ENCODE results near the gene GGA1. TPM values are rescaled to one million over a fixed set of nuclear protein-coding genes. Genes with fewer than 3 reads are reported as not detected.

Gene GGA1
- total and polyA plus RNA-seq, 2 donors (not counting 1 experiment from before 2014, with no cell fraction given) = 137 to 154 TPM

Small RNAs within 50 kb of the gene (small RNA-seq; reads per million reads assigned to genes)
- gene RF00017 (ENCODE audit: insufficient read length, low read depth, low replicate concordance) (not detected), gene RN7SL385P (ENCODE audit: insufficient read length, low read depth, low replicate concordance) (not detected)

Other genes starting within 250 kb of the GGA1 start
- gene ELFN2, start 181.4 kb upstream of the GGA1 start, total RNA-seq = 0.12 and 0.22 TPM in 2 replicates
- 0.06 and 0.07 TPM in 2 replicates for gene ELFN2, start 181.4 kb upstream of the GGA1 start, polyA plus RNA-seq
- 95.9 and 109 TPM in 2 replicates for gene MFNG, start 122.5 kb upstream of the GGA1 start, total RNA-seq
- 98.6 and 125 TPM in 2 replicates for gene MFNG, start 122.5 kb upstream of the GGA1 start, polyA plus RNA-seq
- not detected in 2 replicates for gene CARD10, start 89.4 kb upstream of the GGA1 start, total RNA-seq
- gene CARD10, start 89.4 kb upstream of the GGA1 start, polyA plus RNA-seq = not detected in 2 replicates
- gene CDC42EP1, start 48.4 kb upstream of the GGA1 start, total RNA-seq = not detected in 2 replicates
- gene CDC42EP1, start 48.4 kb upstream of the GGA1 start, polyA plus RNA-seq = 0.22 and 0.39 TPM in 2 replicates
- not detected in 2 replicates for gene LGALS2, start 28.7 kb upstream of the GGA1 start, total RNA-seq
- gene LGALS2, start 28.7 kb upstream of the GGA1 start, polyA plus RNA-seq = 3.0 TPM in 1 of 2 replicates, not detected in the other
- gene SH3BP1, start 30.8 kb downstream of the GGA1 start, total RNA-seq = 41.1 and 44.0 TPM in 2 replicates
- gene SH3BP1, start 30.8 kb downstream of the GGA1 start, polyA plus RNA-seq = 61.0 and 69.7 TPM in 2 replicates
- 16.6 and 16.9 TPM in 2 replicates for gene PDXP, start 49.9 kb downstream of the GGA1 start, total RNA-seq
- 9.4 and 17.5 TPM in 2 replicates for gene PDXP, start 49.9 kb downstream of the GGA1 start, polyA plus RNA-seq
- gene LGALS1, start 66.8 kb downstream of the GGA1 start, total RNA-seq = 106 and 107 TPM in 2 replicates
- 136 and 207 TPM in 2 replicates for gene LGALS1, start 66.8 kb downstream of the GGA1 start, polyA plus RNA-seq
- gene NOL12, start 77.5 kb downstream of the GGA1 start, total RNA-seq = 34.7 and 38.5 TPM in 2 replicates
- 43.1 and 48.5 TPM in 2 replicates for gene NOL12, start 77.5 kb downstream of the GGA1 start, polyA plus RNA-seq
- gene TRIOBP, start 88.2 kb downstream of the GGA1 start, total RNA-seq = 47.2 and 47.5 TPM in 2 replicates
- 25.2 and 26.8 TPM in 2 replicates for gene TRIOBP, start 88.2 kb downstream of the GGA1 start, polyA plus RNA-seq
- 0.47 TPM in 1 of 2 replicates, not detected in the other for gene GCAT, start 199.1 kb downstream of the GGA1 start, total RNA-seq
- 0.15 TPM in 1 of 2 replicates, not detected in the other for gene GCAT, start 199.1 kb downstream of the GGA1 start, polyA plus RNA-seq
- not detected in 2 replicates for gene GALR3, start 214.5 kb downstream of the GGA1 start, total RNA-seq
- not detected in 2 replicates for gene GALR3, start 214.5 kb downstream of the GGA1 start, polyA plus RNA-seq
- 18.1 and 20.3 TPM in 2 replicates for gene ANKRD54, start 235.5 kb downstream of the GGA1 start, total RNA-seq
- 27.8 and 29.3 TPM in 2 replicates for gene ANKRD54, start 235.5 kb downstream of the GGA1 start, polyA plus RNA-seq
- gene EIF3L, start 240.6 kb downstream of the GGA1 start, total RNA-seq = 526 and 560 TPM in 2 replicates
- 367 and 430 TPM in 2 replicates for gene EIF3L, start 240.6 kb downstream of the GGA1 start, polyA plus RNA-seq

Data from B cell (primary cell).